ENCODE data around the gene USP9X.
"Not testable (repeated sequence)": the region's sequence is repeated elsewhere in the genome, so short reads cannot be mapped to it uniquely, and the experiment has no call there.

- TF ChIP-seq POLR2A, CTCF, POLR2AphosphoS5 (IDR thresholded peaks at IDR 0.05): not testable (repeated sequence)
Observed at GRCh38 chrX:41063276-41063675, 22.0 kb upstream of the USP9X start.

Data from breast epithelium (tissue), 3 donors.